K562 (cell line): ENCODE measurements around the gene SLC44A1. TPM values are rescaled to one million over a fixed set of nuclear protein-coding genes. Genes with fewer than 3 reads are reported as not detected.

Source experiments
- KDM5B ChIP-seq: fragments of 200-600 bp; sonication (generic); IDR thresholded peaks from 2 replicates; pipeline ENCODE4 v1.6.1; 2012; ENCODE audit warnings: low read depth, mild to moderate bottlenecking, moderate library complexity, low read length, control low read depth, inconsistent platforms; ENCODE audit not compliant: insufficient replicate concordance
- YY1 ChIP-seq, 3 experiments: IDR thresholded peaks; 2 replicates each; pipeline ENCODE4 v1.6.1; 2011; ENCODE audit warnings: low read length in 2 of 3, mild to moderate bottlenecking in 2 of 3, moderate library complexity in 2 of 3, borderline replicate concordance in 1 of 3, control low read depth in 1 of 3, low read depth in 1 of 3; ENCODE audit not compliant: insufficient read depth in 3 of 3, insufficient replicate concordance in 2 of 3, control insufficient read depth in 1 of 3, insufficient read length in 1 of 3; ENCODE audit errors: extremely low read depth in 1 of 3
- polyA plus RNA-seq, 8 experiments: library from polyadenylated mRNA; depleted of rRNA in 4 of 8; stranded (reverse) in 5 of 8; unstranded in 3 of 8; fragments of >200 nt; fragmentation: Nextera tagmentation in 2 of 8; fragmentation: Illumina TruSeq in 1 of 8; extraction: Ambion mirVana in 2 of 8; extraction: Trizol in 1 of 8; gene quantifications; 2 replicates each; pipeline versions ENCODE4 v1.2.1 to v1.2.3, GENCODE V29; 2011 to 2014; ENCODE audit warnings: inconsistent platforms in 1 of 8, missing spikeins in 1 of 8
- total RNA-seq, 7 experiments: library from RNA; depleted of rRNA in 6 of 7; stranded (reverse); fragments of >200 nt in 6 of 7; fragmentation: Illumina TruSeq in 2 of 7; extraction: Trizol in 2 of 7; gene quantifications; 2 replicates each; pipeline versions ENCODE4 v1.2.1 to v1.2.3, GENCODE V29; 2011 to 2021; ENCODE audit warnings: low replicate concordance in 1 of 7
- TF ChIP-seq, protein P1 (sequence below), 2 experiments: IDR thresholded peaks in 1 of 2; conservative IDR thresholded peaks in 1 of 2; 2 replicates each; pipeline ENCODE4 v1.6.1; 2016; ENCODE audit warnings: low read depth in 2 of 2, mild to moderate bottlenecking in 1 of 2, missing compliant biosample characterization in 1 of 2, missing genetic modification characterization in 1 of 2, moderate library complexity in 1 of 2
- TF ChIP-seq, protein P2 (sequence below): fragments of 250-450 bp; sonication (Bioruptor Pico); IDR thresholded peaks from 2 replicates; pipeline ENCODE4 v1.4.0; 2020; ENCODE audit warnings: mild to moderate bottlenecking
- TF ChIP-seq, protein P3 (sequence below), 3 experiments: fragments of 200-800 bp in 1 of 3; sonication (Bioruptor generic) in 1 of 3; sonication (generic) in 1 of 3; formaldehyde crosslinking in 1 of 3; IDR thresholded peaks; 2 replicates each; pipeline versions ENCODE4 v1.6.1 to v1.8.0; 2016 to 2022; ENCODE audit warnings: mild to moderate bottlenecking in 2 of 3, missing compliant biosample characterization in 2 of 3, missing genetic modification characterization in 2 of 3, missing genetic modification reagents in 1 of 3

SLC44A1 gene
- total and polyA plus RNA-seq, 9 of the 15 experiments (the other 6 are each of a cell fraction or from before 2014, with no cell fraction given) = 0.11 to 0.59 (median 0.30) TPM

DNA sequence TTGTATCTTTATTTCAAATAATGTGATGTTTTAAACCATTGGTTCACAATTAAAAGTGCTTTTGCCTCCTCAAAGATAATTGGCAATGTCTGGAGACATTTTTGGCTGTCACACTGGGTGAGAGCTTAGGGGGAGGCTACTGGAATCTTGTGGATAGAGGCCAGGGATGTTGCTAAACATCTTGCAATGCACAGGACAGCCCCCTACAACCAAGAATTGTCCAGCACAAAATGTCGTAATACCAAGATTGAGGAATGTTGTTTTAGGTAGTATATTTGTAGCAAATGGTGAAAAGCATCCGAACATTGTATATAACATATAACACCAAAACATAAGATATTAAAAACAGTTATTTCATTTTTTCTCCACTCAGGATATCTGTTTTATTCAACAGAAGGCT is 99.8 kb downstream of the SLC44A1 start (continued):
- TF ChIP-seq, protein P1, sequence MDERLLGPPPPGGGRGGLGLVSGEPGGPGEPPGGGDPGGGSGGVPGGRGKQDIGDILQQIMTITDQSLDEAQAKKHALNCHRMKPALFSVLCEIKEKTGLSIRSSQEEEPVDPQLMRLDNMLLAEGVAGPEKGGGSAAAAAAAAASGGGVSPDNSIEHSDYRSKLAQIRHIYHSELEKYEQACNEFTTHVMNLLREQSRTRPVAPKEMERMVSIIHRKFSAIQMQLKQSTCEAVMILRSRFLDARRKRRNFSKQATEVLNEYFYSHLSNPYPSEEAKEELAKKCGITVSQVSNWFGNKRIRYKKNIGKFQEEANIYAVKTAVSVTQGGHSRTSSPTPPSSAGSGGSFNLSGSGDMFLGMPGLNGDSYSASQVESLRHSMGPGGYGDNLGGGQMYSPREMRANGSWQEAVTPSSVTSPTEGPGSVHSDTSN (CRISPR knock-in tag; IDR thresholded peaks at IDR 0.05; ENCODE audit: low read depth) = no peak
- TF ChIP-seq, protein P1 (tag; conservative IDR thresholded peaks at IDR 0.05; ENCODE audit: low read depth) = no peak
- TF ChIP-seq, protein P2, sequence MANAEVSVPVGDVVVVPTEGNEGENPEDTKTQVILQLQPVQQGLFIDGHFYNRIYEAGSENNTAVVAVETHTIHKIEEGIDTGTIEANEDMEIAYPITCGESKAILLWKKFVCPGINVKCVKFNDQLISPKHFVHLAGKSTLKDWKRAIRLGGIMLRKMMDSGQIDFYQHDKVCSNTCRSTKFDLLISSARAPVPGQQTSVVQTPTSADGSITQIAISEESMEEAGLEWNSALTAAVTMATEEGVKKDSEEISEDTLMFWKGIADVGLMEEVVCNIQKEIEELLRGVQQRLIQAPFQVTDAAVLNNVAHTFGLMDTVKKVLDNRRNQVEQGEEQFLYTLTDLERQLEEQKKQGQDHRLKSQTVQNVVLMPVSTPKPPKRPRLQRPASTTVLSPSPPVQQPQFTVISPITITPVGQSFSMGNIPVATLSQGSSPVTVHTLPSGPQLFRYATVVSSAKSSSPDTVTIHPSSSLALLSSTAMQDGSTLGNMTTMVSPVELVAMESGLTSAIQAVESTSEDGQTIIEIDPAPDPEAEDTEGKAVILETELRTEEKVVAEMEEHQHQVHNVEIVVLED (CRISPR knock-in tag) = no peak
- TF ChIP-seq KDM5B (no peak), YY1 (IDR thresholded peaks at IDR 0.05; ENCODE audit: borderline replicate concordance in 1 of 3, control insufficient read depth in 1 of 3, extremely low read depth in 1 of 3, insufficient read depth in 3 of 3, insufficient read length in 1 of 3, insufficient replicate concordance in 2 of 3, low read depth in 1 of 3, low read length in 2 of 3) (no peak)
- TF ChIP-seq, protein P3, sequence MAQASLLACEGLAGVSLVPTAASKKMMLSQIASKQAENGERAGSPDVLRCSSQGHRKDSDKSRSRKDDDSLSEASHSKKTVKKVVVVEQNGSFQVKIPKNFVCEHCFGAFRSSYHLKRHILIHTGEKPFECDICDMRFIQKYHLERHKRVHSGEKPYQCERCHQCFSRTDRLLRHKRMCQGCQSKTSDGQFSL (CRISPR knock-in tag; IDR thresholded peaks at IDR 0.05) = no peak
- TF ChIP-seq, protein P3 (tag; IDR thresholded peaks at IDR 0.05) = no peak
